HG03103 (cell line): ENCODE measurements around the gene IDH2.
"Not testable (repeated sequence)": the region's sequence is repeated elsewhere in the genome, so short reads cannot be mapped to it uniquely, and the experiment has no call there.

Experiments used
- ATAC-seq: cut with Tn5 transposase; IDR thresholded peaks from one replicate; pipeline ENCODE4 v1.9.1; 2021; ENCODE audit warnings: low read depth; ENCODE audit not compliant: unreplicated experiment

Gene IDH2

DNA sequence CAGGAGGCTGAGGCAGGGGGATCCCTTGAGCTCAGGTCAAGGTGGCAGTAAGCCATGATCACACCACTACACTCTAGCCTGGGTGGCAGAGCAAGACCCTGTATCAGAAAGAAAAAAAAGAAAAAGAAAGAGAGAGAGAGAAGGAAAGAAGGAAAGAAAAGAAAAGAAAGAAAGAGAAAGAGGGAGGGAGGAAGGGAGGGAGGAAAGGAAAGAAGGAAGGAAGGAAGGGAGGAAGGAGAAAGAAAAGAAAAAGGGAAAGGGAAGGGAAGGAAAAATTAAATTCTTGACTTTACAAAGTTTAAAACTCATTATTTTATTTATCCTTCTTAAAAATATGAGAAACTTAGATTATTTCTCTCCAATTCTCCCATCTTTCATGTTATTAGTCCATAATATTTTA lies 17.1 kb upstream of the IDH2 start:
- no peak for ATAC-seq

DNA sequence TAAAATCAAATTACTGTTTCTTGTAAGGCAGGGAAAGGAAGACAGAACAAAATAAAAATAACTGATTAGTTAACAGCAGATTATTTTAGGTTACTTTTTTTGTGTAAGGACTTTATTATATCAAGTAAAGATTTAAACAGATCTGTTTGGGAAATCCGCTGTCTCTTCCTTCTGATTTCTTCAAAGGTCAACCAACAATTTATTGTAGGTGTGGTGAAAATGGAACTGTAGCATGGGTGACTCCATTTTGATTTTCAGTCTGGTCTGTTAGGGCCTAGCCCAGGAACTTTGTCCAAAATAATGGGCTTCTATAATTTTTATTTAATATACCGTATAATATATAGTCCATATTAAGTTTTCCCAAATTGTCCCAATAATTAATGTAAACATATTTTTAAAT lies 13.5 kb upstream of the IDH2 start:
- ATAC-seq, result no peak

DNA sequence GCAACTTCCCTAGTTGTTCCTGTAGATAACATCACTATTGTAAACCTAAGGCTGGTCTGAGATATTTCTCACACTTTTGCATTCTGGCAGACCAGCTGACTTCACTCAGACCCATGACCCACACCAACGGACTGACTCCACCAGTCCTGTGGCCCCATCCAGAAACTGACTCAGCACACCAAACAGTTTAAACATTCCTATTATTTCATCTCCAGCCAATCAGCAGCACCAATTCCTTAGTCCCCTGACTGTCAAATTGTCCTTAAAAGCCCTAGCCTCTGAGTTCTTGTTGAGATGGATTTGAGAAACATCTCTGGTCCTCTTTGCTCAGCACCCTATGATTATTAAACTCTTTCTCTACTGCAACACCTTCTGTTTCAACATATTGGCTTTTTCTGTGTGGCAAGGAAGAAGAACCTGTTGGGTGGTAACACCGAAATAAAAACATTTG lies 12.2 kb upstream of the IDH2 start:
- no peak for ATAC-seq

DNA sequence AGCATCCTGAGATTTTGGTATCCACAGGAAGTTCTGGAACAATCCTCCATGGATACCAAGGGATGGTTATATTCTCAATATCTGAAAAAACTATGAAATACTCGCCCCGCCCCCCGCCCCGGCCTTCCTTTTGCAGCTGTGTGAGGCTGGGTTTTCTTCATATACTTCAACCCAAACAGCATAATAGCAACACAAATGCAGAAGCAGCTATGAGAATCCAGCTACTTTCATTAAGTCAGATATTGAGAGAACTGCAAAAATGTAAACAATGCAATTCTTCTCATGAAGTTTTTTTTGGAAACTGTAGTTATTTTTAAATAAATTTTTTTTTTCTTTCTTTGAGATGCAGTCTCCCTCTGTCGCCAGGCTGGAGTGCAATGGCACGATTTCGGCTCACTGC lies 10.9 kb upstream of the IDH2 start:
- no peak for ATAC-seq

DNA sequence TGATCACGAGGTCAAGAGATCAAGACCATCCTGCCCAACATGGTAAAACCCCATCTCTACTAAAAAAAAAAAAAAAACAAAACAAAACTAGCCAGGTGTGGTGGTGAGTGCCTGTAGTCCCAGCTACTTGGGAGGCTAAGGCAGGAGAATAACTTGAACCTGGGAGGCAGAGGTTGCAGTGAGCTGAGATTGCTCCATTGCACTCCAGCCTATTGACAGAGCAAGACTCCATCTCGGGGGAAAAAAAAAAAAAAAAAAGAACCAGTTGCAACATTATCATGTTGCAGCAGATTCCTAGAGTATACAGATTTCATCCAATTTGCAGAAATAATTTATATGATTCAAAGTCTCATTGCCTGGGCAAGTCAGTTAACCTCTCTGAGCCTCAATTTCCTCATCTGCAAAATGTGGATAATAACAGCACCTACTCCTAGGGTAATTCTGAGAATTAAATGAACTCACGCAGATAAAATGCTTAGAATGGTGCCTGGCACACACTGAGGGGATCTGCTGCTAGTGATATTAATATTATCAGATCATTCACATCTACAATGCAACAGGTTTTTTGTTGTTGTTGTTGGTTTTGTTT lies 7.0 kb upstream of the IDH2 start:
- ATAC-seq, result not testable (repeated sequence)

DNA sequence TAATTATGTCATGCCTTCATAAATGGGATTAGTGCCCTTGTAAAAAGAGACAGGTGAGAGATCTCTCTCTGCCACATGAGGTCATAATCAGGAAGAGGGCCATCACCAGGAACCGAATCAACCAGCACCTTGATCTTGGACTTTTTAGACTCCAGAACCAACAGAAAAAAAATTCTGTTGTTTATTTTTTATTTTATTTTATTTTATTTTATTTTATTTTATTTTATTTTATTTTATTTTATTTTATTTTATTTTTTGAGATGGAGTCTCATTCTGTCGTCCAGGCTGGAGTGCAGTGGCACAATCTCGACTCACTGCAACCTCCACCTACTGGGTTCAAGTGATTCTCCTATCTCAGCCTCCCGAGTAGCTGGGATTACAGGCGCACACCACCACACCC lies 5.8 kb upstream of the IDH2 start:
- ATAC-seq, result not testable (repeated sequence)

DNA sequence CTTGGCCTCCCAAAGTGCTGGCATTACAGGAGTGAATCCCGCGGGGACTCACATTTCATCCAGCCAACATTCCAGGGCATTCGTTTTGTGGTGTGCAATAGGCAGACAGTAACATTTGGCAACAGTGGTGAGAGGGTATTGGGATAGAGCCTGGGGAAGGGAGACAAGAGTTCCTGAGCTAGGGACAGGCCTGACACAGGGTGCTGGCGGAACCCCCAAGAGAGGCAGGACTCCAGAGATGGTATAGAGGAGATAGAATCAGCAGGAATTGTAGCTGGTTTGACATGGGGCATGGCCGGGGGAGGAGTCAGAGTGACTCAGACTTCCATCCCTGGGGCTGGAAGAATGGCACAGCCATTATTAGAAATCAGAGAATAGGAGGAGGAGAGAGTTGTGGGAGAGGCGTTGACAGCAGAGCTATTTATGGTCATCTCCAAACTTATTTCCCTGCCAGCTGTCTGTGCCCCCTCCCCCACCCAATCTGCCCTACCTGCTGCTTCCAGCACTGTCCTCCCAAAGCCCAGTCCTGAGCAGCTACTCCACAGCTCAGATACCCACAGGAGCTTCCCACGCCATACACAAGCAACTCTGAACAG lies 4.4 kb upstream of the IDH2 start:
- ATAC-seq, result no peak

DNA sequence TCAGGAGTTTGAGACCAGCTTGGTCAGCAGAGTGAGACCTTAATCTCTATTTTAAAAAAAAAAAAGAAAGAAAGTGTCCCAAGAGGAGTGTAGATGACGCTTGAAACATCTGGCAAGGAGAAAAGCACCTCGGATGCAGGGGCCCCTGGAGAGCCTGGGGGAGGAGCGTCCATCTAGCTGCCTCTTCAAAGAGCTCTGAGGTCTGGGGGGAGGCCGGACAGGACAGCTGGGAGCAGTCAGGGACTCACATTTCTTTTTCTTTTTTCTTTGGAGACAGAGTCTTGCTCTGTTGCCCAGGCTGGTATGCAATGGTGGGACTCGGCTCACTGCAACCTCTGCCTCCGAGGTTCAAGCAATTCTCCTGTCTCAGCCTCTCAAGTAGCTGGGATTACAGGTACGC lies 3.3 kb upstream of the IDH2 start:
- ATAC-seq, result no peak

DNA sequence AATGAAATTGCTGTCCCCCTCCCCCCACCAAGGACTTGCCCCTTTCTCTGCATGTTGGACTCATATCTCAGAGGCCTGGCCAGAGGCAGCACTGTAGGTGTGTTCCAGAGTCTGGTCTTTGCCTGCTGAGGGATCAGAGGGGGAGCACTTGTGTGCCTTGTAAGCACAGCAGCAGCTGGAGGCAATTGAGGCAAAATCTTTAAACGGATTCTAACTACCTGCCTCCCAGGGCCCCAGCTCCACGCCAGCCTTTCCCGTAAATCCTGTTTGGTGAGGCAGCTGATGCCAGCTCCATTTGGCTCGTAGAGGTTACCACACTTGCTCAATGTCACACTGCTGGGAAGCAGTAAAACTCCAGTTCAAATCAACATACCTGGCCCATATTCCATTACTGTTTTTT lies 2.3 kb upstream of the IDH2 start:
- ATAC-seq, result no peak

DNA sequence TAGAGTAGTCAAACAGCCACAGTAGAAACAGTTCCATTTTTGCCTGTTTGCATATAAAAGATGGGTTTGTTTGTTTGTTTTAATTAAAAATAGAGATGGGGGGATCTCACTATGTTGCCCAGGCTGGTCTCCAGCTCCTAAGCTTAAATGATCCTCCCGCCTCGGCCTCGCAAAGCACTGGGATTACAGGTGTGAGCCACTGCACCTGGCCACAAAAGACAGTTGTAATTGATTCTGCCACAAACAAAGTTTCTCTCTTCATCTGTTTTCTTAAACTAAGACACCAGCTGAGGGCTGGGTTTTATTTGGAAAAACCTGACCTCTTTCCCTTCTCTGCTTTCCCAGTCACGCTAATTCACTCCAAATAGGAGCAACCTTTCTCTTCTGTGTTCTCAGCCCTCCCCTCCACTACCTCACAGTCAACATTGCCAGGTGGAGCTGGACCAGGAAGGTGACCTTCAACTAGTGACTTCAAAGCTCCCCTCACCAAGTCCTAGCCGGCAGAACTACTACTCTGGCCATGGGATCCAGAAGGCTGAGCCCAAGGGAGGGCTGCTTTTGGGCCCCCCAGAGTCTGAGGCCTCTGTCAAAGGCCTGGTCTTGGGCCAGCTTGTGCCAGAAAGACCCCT lies 1.5 kb upstream of the IDH2 start:
- ATAC-seq, result no peak

DNA sequence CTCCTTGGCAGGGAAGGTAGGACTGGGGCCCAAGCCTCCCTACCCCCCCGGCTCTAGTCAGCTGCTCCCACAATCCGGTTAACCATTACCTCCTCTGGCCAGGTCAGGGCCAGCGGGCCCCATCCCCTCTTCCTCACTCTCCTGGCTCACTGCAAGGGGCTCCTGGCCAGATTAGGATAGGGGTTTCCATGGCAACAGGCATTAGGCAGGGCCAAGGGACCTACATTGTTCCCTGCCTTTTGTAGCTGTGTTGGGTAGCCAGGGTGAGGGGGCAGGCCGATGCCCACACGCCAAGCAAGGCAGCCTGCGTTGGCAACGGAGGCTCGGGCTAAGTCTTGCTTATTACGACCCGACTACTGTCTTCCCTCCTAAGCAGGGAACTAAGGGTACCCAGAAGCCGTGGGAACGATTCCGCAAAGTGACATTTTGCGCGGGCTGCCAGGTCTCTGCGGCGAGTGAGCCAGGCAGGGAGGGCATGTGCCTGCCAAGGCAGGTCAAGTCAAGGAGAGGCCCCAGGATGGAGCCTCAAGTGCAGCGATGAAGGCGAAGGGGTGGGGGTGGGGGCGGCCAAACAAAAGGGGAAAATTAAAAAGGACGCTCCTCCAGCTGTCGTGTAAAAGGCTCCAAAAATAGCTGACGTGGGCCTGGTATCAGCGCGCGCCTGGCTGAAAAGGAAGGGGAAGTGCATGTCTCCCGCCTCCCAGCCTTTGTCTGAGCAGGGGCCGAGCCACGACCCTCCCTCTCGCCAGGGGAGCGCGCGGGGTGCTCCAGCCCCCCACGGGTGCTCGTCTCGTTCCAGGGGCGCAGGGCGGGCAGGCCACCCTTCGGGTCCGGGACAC lies 919 bp downstream of the IDH2 start:
- ATAC-seq, result no peak

DNA sequence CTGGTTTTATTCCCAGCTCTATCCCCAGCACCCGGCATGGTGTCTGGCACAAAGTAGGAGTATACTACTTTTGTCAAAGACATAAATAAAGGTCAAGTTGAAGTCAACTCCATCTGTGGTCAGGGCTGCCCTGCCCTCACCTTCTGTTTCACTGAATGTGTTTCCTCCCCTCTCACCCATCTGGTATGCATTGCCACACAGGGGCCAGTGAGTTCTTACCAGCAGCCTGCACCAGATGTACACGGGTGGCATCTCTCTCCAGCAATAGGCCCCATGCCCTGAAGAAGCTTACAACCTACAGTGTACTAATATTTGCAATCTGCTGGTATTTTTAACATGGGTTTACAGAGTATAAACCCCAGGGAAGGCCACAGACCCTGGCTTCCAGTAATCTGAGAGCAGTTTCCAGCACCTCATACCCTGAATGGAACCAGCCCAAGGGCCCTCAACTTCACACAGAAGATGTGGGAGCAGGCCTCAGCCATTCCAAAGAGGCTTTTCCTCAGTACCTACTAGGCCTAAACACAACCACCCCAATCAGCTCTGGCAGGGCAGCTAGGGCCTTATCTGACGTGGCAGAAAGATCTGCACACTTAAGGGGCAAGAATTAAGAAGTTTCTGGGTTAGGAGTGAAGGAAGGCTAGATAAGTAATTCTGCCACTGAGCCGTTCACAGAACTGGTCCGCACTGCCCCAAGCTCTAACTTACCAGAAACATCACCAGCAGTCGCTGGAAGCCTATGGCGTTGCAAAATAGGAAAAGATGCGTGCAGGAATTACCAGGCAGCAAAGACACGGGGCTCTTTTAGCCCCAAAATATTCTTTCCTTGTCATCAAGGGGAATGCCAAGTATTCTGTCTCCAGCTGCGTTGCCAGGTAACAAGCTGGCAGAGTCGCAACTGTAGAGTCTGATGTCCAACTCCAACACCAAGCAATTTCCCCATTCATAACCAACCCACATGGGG lies 2.1 kb downstream of the IDH2 start:
- no peak for ATAC-seq

DNA sequence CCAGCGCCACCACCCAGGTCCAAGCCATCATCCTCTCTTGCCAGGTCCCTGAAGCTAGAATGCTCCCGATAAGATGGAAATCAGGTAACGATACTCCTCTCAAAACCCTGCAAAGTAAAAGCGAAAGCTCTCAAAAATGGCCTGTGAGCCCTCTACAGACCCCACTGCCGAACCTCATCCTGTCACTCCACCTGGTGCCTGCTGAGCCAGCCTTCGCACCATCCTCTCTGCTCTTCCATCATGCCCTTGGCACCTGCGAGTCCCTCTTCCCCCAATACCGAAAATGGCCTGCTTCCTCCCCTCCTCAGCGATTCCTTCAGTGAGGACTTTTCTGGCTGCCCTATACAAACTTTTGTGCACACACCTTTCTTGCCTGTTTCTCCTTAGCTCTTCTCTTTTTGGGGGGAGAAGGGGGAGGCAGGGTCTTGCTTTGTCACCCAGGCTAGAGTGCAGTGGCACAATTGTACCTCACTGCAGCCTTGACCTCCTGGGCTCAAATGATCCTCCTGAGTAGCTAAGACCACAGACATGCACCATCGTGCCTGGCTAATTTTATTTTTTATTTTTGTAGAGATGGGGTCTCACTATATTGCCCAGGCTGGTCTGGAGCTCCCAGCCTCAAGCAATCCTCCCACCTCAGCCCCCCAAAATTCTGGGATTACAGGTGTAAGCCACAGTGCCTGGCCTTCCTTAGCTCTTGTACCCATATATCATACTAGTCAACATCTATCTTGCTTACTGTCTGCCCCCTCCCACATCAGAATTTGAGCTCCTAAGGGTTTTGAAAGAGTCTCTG lies 3.0 kb downstream of the IDH2 start:
- ATAC-seq, result no peak

DNA sequence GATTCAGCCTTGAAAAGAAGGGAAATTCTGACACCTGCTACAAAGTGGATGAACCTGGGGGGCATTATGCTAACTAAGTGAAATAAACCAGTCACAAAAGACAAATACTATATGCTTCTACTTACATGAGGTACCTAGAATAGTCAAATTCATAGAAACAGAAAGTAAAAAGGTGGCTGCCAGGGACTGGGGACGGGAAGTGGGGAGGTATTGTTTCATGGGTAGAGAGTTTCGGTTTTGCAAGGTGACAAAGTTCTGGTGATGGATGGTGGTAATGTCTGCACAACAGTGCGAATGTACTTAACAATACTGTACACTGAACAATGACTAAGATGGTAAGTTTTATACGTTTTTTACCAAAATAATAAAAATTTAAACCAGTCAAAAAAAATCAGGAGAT lies 4.8 kb downstream of the IDH2 start:
- ATAC-seq, result peak; percentile 52

DNA sequence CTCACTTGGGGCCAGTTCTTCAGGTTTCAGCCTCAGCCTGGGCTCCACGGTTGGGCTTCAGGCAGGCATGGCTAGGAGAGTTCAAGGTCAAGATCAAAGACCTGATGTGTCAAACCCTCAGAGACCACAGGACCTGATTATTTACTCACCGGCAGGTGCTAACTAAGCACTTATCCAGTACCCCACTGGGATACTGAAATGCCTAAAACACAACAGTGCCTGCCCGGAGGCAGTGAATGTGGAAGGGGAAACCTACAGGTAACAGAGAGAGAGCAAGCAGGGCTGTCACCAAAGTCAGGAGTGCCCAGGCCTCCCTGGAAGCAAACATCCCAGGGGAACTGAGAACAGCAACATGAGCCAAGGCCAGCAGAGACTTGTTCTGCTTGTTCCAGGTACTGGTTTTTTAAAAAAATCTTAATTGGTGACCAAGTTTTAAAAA lies 6.7 kb downstream of the IDH2 start:
- ATAC-seq, result no peak

DNA sequence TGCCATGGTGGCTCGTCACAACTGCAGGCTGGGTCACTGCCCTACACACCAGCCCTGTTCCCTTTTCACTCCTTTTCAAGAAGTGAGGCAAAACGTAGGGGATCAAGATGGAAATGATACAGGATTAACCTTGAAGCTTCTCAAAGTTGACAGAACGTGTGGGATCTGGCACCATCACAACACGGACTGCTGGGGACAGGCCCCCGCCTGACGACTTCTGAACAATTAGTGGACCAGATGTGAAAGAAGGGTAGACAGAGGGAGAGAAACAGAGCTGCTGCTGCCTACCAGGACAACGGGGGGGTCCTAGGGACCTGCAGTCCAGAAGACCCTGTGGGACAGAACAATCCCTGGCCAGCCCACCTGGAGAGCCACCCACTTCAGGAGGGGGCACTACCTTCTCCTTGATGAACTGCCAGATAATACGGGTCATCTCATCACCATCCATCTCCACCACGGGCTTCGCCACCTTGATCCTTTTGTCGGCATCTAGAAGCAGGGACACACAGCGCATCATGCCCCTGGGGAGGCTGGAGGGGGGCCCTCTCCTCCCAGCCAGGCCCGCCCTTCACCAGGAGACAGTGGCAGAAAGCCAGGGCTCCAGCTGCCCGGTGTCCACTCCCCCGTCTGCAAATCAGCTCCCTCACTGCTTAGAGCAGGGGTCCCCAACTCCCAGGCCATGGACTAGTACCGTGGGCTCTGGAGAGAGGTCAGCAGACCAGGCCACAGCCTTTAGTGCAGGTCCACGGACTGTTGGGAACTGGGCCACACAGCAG lies 10.9 kb downstream of the IDH2 start:
- ATAC-seq, result no peak

DNA sequence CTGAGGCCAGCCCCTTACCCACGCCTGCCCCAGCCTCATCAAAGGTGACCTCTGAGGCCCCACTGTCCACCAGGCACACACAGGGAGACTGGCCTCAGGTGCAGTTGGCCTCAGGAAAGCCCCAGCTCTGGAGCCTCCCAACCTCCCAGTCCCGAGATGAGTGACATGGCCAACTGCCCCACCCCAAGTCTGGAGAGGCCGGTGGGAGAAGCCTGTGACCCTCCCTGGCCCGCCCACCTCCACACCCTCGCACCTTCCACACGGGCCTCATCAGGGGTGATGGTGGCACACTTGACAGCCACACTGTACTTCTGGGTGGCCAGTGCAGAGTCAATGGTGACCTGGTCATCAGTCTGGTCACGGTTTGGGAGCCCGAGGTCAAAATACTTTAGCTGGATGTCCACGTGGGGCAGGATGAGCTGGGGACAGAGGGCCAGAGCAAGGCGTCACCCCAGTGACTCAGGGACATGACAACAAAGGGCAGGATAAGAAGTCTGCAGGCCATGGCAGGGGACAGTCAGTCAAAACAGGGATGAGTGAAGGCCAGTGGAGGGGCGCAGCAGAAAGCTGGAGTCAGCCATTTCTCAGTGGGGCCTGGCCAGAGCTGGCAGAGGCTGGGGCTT lies 11.9 kb downstream of the IDH2 start:
- ATAC-seq, result no peak

DNA sequence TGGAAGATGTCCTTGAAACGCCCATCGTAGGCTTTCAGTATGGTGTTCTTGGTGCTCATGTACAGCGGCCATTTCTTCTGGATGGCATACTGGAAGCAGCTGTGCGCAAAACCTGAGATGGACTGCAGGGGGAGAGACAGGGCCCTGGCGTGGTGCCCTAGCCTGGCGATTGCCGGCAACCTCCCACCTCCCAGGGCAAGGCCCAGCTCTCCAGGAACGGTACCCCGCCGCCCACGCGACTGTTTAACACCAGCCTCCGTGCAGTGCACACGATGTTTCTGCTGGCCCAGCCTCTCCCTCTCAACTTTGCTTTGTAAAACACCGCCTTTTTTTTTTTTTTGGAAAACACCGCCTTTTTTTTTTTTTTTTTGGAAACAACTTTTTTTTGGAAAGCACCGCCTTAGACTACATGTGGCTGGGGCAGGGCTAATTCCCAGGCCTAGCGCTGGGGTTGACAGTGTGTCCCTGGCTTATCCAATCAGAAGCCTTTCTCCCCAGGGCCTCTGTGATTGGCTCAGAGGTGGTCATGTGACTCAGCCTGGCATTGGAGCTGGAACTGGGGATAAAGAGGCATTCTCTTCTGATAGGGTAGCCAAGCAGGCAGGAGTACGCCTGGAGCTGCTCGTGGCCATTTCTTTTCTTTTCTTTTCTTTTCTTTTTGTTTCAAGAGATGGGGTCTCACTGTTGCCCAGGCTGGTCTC lies 14.7 kb downstream of the IDH2 start:
- ATAC-seq, result no peak
